Neutrophil (primary cell): ENCODE measurements around the gene TAF9B.

ENCODE experiments used
- H3K27ac ChIP-seq: fragments of 200-600 bp; sonication (generic); 2 replicates; pipeline ENCODE4 v1.5.1; 2016; ENCODE audit warnings: mild to moderate bottlenecking, moderate library complexity
- H3K27me3 ChIP-seq: fragments of 200-600 bp; sonication (generic); 2 replicates; pipeline ENCODE4 v1.6.0; 2016; ENCODE audit warnings: mild to moderate bottlenecking
- H3K36me3 ChIP-seq: fragments of 200-600 bp; sonication (generic); 2 replicates; pipeline ENCODE4 v1.5.1; 2017
- H3K4me1 ChIP-seq, 2 experiments: fragments of 200-600 bp in 1 of 2; sonication (generic) in 1 of 2; 1 replicate in 1 of 2; 2 replicates in 1 of 2; pipeline versions ENCODE4 v1.5.1 to v1.6.1; 2013 to 2016; ENCODE audit warnings: low read depth in 1 of 2, low read length in 1 of 2, mild to moderate bottlenecking in 1 of 2, moderate library complexity in 1 of 2; ENCODE audit not compliant: control insufficient read depth in 1 of 2, insufficient read depth in 1 of 2
- H3K4me3 ChIP-seq, 2 experiments: fragments of 200-600 bp in 1 of 2; sonication (generic) in 1 of 2; 1 replicate in 1 of 2; 2 replicates in 1 of 2; pipeline ENCODE4 v1.5.1; 2013 to 2016; ENCODE audit warnings: low read depth in 1 of 2, low read length in 1 of 2, mild to moderate bottlenecking in 1 of 2, moderate library complexity in 1 of 2
- H3K9me3 ChIP-seq: fragments of 200-600 bp; sonication (generic); 2 replicates; pipeline ENCODE4 v1.5.1; 2016
- CTCF ChIP-seq: fragments of 200-600 bp; sonication (generic); IDR thresholded peaks from 2 replicates; pipeline ENCODE4 v1.5.1; 2016; ENCODE audit warnings: antibody characterized with exemption

TAF9B gene

GRCh38 chrX:78106651-78106986 lies 32.8 kb downstream of the TAF9B start:
- Histone ChIP-seq H3K4me1 (peaks cover 50 to 51% of the 10 kb centered on the region in 2 experiments), H3K4me3 (peak overlapping the region; percentile 74 to 98)
- no peak for TF ChIP-seq CTCF

GRCh38 chrX:78105944-78106650 lies 33.4 kb downstream of the TAF9B start:
- peaks cover 50 to 51% of the 10 kb centered on the region in 2 experiments for H3K4me1 ChIP-seq
- H3K9me3 ChIP-seq = no peaks in the 10 kb centered on the region
- no peaks in the 10 kb centered on the region for H3K27me3 ChIP-seq
- H3K4me3 ChIP-seq = peak overlapping the region; percentile 74 to 98
- H3K27ac ChIP-seq = peak overlapping the region; percentile 97
- no peak for TF ChIP-seq CTCF
- peaks cover 11% of the 10 kb centered on the region for H3K36me3 ChIP-seq

More at GRCh38 chrX:78106651-78106986, 32.8 kb downstream of the TAF9B start:
- Histone ChIP-seq H3K27me3 (no peaks in the 10 kb centered on the region), H3K36me3 (peaks cover 16% of the 10 kb centered on the region), H3K9me3 (no peaks in the 10 kb centered on the region), H3K27ac (peak overlapping the region; percentile 97)

GRCh38 chrX:78104447-78105176 lies 34.8 kb downstream of the TAF9B start:
- H3K36me3 ChIP-seq = no peaks in the 10 kb centered on the region
- H3K27me3 ChIP-seq = no peaks in the 10 kb centered on the region
- H3K27ac ChIP-seq = peak overlapping the region; percentile 97
- peak overlapping the region; percentile 74 to 98 for H3K4me3 ChIP-seq
- TF ChIP-seq CTCF = no peak
- no peaks in the 10 kb centered on the region for H3K9me3 ChIP-seq
- H3K4me1 ChIP-seq = peaks cover 50% of the 10 kb centered on the region in 2 experiments

GRCh38 chrX:78103623-78104446 lies 35.6 kb downstream of the TAF9B start, which contains the start of gene PGK1:
PGK1 (plus strand) TSS chrX:78104248; CDS start chrX:78104341, 93 bp downstream.
- peaks cover 42 to 44% of the 10 kb centered on the region in 2 experiments for H3K4me1 ChIP-seq
- no peaks in the 10 kb centered on the region for H3K9me3 ChIP-seq
- no peaks in the 10 kb centered on the region for H3K36me3 ChIP-seq
- TF ChIP-seq CTCF = no peak
- H3K4me3 ChIP-seq = peak within 1 kb of the TSS; percentile 74 to 98
- H3K27ac ChIP-seq = peak within 1 kb of the TSS; percentile 97
- H3K27me3 ChIP-seq = no peaks in the 10 kb centered on the region

GRCh38 chrX:78103001-78103622 lies 36.3 kb downstream of the TAF9B start:
- TF ChIP-seq CTCF = no peak
- Histone ChIP-seq H3K4me1 (peaks cover 35 to 38% of the 10 kb centered on the region in 2 experiments), H3K27me3 (no peaks in the 10 kb centered on the region), H3K9me3 (no peaks in the 10 kb centered on the region), H3K36me3 (no peaks in the 10 kb centered on the region), H3K27ac (peak overlapping the region; percentile 97), H3K4me3 (peak overlapping the region; percentile 74 to 98)
